HG03045 (cell line): ENCODE measurements around the gene KRT84.
"Not testable (repeated sequence)": the region's sequence is repeated elsewhere in the genome, so short reads cannot be mapped to it uniquely, and the experiment has no call there.

Experiments
- ATAC-seq: cut with Tn5 transposase; IDR thresholded peaks from one replicate; pipeline ENCODE4 v1.9.1; 2021; ENCODE audit warnings: mild to moderate bottlenecking, moderate library complexity; ENCODE audit not compliant: unreplicated experiment

KRT84 gene

DNA sequence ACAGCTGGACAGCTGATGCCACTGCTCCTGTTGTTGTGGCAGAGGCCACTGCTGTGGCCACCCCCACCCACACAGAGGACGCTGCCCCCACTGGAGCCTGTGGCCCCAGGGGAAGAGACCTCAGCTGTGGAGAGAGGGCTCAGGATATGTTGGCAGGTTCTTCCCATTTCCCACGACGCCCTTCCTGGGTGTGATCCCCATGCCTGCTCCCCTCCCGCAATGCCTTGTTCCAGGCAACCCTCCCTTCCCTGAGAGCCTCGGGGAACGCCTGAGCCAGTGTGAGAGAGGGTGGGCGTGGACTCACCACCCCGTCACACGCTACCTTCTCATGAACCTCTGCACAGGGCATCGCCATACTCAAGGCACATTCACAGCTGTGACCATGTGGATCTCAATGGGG, 26.4 kb upstream of the KRT84 start:
- no peak for ATAC-seq

DNA sequence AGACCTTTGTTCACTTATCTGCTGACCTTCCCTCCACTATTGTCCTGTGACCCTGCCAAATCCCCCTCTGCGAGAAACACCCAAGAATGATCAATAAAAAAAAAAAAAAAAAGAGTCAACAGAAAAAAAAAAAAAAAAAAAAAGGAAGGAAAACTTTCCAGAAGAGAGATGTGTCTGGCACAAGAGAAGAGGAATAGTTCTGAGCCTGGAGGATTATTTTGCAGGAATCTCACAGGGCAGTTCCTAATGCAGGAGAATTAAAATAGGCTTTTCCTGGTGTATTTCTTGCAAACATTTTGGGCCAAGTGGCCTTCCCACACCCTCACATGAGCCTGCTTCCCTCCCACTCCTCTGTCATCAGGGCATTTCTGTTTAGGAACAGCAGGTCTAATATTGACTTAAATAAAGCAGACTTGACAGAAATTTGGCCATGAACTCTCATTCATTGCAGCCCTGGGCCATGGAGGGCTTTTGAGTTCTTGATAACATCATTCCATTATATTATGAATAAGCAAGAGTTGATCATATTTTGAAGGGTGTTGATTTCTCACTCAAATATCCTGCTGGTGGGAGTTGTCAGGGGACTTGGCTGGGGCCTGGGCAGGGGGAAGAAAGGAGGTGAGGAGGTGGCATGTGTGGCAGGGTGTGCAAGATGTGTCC, 25.3 kb upstream of the KRT84 start:
- ATAC-seq = not testable (repeated sequence)

GRCh38 chr12:52407918-52408317, 22.5 kb upstream of the KRT84 start:
- no peak for ATAC-seq

- no peak for ATAC-seq
Observed at GRCh38 chr12:52405922-52406385, 20.5 kb upstream of the KRT84 start, which contains the start of gene KRT82. Gene KRT82, minus strand, starts transcription at chr12:52406335. Its CDS starts 58 bp downstream, at chr12:52406277.

DNA sequence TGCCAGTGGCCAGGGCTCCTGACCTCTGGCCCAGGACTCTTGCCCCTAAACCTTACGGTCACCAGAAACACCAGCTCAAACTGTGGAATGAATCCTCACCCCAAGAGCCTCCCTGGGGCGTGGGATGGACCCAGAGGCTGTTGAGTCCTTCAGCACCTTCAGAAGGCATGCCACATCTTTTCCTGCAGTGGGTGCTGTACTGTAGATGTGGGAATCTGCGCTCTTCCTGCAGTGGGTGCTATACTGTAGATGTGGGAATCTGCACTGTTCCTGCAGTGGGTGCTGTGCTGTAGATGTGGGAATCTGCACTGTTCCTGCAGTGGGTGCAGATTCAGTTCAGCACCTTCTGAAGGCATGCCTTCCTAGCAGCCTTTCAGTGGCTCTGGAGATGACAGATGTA, 19.5 kb upstream of the KRT84 start:
- no peak for ATAC-seq

DNA sequence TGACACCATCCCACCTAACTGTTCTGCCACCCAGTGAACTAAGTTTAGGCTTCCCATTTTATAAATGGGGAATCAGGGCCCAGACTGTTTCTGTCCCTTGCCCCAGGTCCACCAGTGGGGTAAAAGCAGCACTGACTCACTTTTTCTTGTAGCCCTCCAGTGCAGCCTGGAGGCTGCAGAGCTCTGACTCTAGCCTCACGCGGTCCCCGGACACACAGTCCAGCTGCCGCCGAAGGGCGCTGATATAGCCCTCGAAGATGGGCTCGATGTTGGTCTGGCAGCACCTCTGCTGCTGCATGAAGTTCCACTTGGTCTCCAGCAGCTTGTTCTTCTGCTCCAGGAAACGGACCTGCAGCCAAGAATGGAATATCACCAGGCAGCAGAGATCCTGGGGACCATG, 18.1 kb upstream of the KRT84 start:
- no peak for ATAC-seq

GRCh38 chr12:52402873-52403540, 17.6 kb upstream of the KRT84 start:
- ATAC-seq = no peak

GRCh38 chr12:52402377-52402776, 16.9 kb upstream of the KRT84 start:
- ATAC-seq = no peak

DNA sequence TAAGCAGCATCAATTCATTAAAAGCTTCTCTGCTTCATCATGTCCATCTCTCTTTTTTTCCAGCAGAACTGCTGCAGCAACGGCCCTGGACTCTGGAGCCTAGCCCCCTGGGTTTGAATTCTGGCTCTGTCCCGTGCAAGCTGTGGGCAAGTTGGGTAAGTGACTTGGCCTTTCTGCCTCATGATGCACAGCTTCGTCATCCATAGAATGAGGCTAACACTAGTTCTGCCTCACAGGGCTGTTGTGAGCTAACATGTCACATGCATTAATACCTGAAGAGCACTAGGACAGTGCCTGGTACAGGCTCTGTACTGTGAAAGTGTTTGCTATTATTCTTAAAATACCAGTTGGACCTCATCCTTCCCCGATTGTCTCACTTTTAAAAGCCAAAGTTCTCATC, 16.5 kb upstream of the KRT84 start:
- ATAC-seq = no peak

GRCh38 chr12:52401526-52401925, 16.1 kb upstream of the KRT84 start:
- no peak for ATAC-seq

- ATAC-seq = no peak
Observed at GRCh38 chr12:52400906-52401305, 15.5 kb upstream of the KRT84 start.

- no peak for ATAC-seq
Observed at GRCh38 chr12:52399756-52400155, 14.3 kb upstream of the KRT84 start.

- ATAC-seq = no peak
Observed at GRCh38 chr12:52398176-52398575, 12.7 kb upstream of the KRT84 start.

- no peak for ATAC-seq
Observed at GRCh38 chr12:52396656-52397055, 11.2 kb upstream of the KRT84 start.

DNA sequence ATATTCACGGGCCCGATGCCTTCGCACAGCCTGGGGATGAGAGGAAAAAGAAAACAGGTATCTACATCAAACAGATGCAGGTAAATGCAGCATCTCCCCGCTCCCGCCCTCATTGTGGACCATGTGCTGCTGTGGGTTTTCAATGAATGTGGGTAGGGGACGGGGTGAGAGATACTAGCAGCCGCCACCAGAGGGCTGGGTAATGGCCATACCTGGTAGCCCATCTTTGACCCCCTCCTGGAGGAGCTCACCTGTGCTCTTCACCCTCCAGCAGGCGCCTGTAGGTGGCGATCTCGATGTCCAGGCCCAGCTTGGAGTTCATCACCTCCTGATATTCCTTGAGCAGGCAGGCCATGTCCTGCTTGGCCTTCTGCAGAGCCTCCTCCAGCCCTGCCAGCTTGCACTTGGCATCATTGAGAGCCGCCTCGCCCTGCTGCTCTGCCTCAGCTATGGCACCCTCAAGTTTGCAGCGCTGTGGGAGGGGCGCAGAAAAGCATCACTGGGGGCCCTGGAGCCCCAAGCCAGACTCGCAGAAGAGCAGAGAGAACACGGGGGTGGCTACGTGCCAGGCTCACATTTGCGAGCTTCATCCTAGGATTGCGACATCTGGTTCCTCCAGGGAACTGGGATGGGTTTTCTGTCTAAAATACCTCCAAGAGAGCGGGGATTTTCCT, 10.4 kb upstream of the KRT84 start:
- no peak for ATAC-seq

GRCh38 chr12:52394836-52395405, 9.5 kb upstream of the KRT84 start:
- no peak for ATAC-seq

GRCh38 chr12:52392465-52393007, 7.1 kb upstream of the KRT84 start:
- ATAC-seq = no peak

DNA sequence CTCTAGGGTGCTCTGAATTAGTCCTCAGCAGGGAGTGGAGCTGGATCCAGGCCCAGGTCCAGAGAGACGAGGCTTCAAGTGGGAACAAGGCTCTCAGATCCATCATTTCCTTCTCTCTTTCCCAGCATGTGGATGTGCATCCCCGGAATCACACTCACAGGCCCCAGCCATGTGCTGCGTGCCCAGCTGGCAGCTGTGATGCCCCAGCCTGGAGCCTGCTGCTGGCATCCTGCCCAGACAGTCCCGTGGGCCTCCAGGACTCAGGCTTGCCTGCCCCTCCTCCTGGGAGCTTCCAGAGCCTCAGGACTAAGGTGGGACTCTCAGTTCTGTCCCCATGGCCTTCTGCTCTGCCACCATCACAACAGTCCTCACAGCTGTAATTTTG, 6.2 kb upstream of the KRT84 start:
- no peak for ATAC-seq

GRCh38 chr12:52390739-52391617, 5.5 kb upstream of the KRT84 start:
- no peak for ATAC-seq
